GM19240 (cell line): ENCODE results near the gene MLN.

Experiments
- DNase-seq: peaks from one replicate; pipeline ENCODE4 v3.0.0; 2011; ENCODE audit warnings: low spot score; ENCODE audit not compliant: insufficient read length

The MLN gene

GRCh38 chr6:33803571-33804053 is at the start of gene MLN:
Gene MLN (minus strand): TSS chr6:33804003. CDS start chr6:33801163, 2,840 bp downstream.
- no peak for DNase-seq

- DNase-seq: no peak
Observed at GRCh38 chr6:33853026-33853425, 49.2 kb upstream of the MLN start.

- no peak for DNase-seq
Observed at GRCh38 chr6:33851959-33852358, 48.2 kb upstream of the MLN start.

GRCh38 chr6:33850869-33851541 is 47.2 kb upstream of the MLN start:
- no peak for DNase-seq

- DNase-seq: no peak
Observed at GRCh38 chr6:33850296-33850695, 46.5 kb upstream of the MLN start.

- DNase-seq: no peak
Observed at GRCh38 chr6:33849500-33850075, 45.8 kb upstream of the MLN start.

GRCh38 chr6:33848484-33848883 is 44.7 kb upstream of the MLN start:
- no peak for DNase-seq

GRCh38 chr6:33847867-33848266 is 44.1 kb upstream of the MLN start:
- DNase-seq: no peak

- no peak for DNase-seq
Observed at GRCh38 chr6:33847078-33847477, 43.3 kb upstream of the MLN start.

GRCh38 chr6:33846226-33846625 is 42.4 kb upstream of the MLN start:
- no peak for DNase-seq

- DNase-seq: no peak
Observed at GRCh38 chr6:33845031-33845745, 41.4 kb upstream of the MLN start.

- no peak for DNase-seq
Observed at GRCh38 chr6:33843131-33844121, 39.6 kb upstream of the MLN start.

GRCh38 chr6:33841868-33842267 is 38.1 kb upstream of the MLN start:
- no peak for DNase-seq

GRCh38 chr6:33841070-33841469 is 37.3 kb upstream of the MLN start:
- no peak for DNase-seq

- peak; percentile 78 for DNase-seq
Observed at GRCh38 chr6:33840048-33840926, 36.5 kb upstream of the MLN start.

- DNase-seq: no peak
Observed at GRCh38 chr6:33839399-33840047, 35.7 kb upstream of the MLN start.

- no peak for DNase-seq
Observed at GRCh38 chr6:33838983-33839382, 35.2 kb upstream of the MLN start.

GRCh38 chr6:33837971-33838665 is 34.3 kb upstream of the MLN start:
- no peak for DNase-seq

- DNase-seq: no peak
Observed at GRCh38 chr6:33836806-33837469, 33.1 kb upstream of the MLN start.
